HG03457 (cell line): ENCODE measurements around the gene FOXK1.
"Not testable (repeated sequence)": the region's sequence is repeated elsewhere in the genome, so short reads cannot be mapped to it uniquely, and the experiment has no call there.

ENCODE experiments used
- ATAC-seq: cut with Tn5 transposase; IDR thresholded peaks from one replicate; pipeline ENCODE4 v1.9.1; 2021; ENCODE audit warnings: moderate number of reproducible peaks; ENCODE audit not compliant: unreplicated experiment

FOXK1 gene

DNA sequence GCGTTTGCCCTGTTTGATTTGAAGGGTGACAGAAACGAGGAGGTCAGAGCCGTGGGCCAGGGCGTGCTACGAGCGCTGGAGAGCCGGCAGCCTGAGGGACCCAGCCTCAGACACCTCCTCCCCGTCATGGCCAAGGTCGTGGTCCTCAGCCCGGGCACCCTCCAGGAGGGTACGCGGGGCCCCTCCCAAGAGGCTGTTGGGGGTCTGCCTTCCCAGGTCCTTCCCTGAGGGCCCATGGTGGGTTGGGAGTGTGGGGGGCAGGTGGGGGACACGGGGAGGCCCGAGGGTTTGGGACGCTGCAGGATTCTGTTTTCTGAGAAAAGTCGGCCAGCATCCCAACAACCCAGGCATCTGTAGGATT, 101.2 kb downstream of the FOXK1 start:
- no peak for ATAC-seq

- ATAC-seq = no peak
Measured at GRCh38 chr7:4783762-4784351, 101.8 kb downstream of the FOXK1 start.

DNA sequence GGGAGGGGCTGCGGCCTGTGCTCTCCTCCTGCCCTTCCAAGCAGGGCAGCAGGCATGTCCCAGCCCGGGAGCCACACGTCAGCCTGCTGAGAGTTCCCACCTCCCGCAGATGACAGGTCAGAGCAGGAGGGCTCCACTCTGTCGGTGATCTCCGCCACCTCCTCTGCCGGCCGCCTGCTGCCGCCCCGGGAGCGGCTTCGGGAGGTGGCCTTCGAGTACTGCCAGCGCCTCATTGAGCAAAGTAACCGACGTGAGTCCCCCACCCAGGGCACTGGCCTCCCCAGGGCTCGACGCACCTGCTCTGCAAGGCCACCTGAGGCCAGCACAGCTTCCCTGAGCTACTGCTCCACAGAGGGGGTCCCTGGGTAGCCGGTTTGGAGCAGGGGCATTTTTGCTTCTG, 102.7 kb downstream of the FOXK1 start:
- no peak for ATAC-seq

- ATAC-seq = no peak
Measured at GRCh38 chr7:4785371-4785770, 103.3 kb downstream of the FOXK1 start.

- ATAC-seq = no peak
Measured at GRCh38 chr7:4786015-4786414, 103.9 kb downstream of the FOXK1 start.

DNA sequence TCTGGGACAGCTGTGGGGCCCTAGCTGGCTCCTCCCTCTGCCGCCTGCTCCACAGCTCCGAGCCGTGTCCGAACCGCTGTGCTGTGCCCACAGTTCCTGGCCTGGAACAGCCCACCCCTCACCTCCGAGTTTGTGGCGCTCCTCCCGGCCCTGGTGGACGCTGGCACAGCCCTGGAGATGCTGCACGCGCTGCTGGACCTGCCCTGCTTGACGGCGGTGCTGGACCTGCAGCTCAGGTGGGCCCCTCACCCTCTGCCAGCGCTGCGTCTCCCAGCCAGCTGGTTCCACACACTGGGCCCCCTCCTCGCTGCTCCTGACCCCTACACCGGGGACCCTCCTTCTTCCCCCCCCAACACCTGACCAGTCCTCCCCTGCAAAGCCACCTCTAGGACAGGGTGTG, 105.4 kb downstream of the FOXK1 start:
- no peak for ATAC-seq

DNA sequence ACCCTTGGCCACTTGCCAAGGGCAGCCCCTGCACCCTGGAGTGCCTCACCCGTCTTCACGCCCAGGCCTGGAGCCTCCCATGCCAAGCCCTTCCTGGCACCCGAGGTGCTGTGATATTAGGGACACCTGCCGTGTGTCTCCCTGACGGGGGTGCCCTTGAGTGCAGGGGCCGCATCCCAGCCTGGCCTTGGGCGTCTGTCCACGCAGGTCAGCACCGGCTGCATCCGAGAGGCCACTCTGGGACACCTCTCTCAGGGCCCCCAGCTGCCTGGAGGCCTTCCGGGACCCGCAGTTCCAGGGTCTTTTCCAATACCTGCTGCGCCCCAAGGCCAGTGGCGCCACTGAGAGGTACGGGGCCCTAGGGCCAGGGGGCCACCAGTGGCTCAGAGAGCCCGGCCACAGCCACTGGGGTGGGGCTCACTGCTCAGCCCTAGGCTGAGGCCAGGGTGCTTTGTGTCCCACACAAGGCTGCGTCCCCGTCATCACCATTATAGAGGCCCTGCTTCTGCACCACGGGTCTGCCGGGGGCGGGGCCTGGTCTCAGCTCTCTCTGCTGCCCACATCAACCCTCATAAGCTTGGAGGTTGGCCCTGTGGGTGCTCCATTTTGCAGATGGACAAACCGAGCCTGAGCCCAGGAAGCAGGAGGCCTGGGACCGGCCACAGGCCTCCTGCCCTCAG, 106.0 kb downstream of the FOXK1 start:
- no peak for ATAC-seq

- no peak for ATAC-seq
Measured at GRCh38 chr7:4788627-4789189, 106.6 kb downstream of the FOXK1 start.

- no peak for ATAC-seq
Measured at GRCh38 chr7:4789194-4790077, 107.3 kb downstream of the FOXK1 start.

- no peak for ATAC-seq
Measured at GRCh38 chr7:4790078-4790465, 108.0 kb downstream of the FOXK1 start.

- ATAC-seq = no peak
Measured at GRCh38 chr7:4790516-4790991, 108.5 kb downstream of the FOXK1 start.

DNA sequence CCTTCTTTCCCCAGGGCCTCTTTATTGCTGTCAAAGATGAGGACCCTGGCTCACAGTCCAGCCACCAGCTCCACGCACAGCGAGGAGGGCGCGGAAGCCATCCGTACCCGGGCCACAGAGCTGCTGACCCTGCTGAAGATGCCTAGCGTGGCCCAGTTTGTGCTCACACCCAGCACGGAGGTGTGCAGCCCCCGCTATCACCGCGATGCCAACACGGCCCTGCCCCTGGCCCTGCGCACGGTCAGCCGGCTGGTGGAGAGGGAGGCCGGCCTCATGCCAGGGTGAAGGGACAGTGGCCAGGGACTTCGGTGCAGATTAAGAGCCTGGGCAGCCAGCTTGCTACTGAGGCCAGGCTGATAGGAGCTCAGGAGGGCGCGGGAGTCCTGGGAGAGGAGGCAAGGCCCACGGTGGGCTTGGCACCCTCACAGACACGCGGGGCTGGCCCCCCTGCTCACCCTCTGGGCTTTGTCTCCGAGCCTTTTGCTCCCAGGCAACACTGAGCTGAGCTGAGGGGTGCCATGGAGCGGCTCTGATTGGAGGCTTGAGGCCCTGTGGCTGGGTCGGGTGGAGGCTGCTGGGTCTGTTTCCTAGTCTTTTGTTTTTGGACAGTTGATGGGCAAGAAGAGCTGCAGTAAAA, 109.1 kb downstream of the FOXK1 start:
- ATAC-seq = no peak

DNA sequence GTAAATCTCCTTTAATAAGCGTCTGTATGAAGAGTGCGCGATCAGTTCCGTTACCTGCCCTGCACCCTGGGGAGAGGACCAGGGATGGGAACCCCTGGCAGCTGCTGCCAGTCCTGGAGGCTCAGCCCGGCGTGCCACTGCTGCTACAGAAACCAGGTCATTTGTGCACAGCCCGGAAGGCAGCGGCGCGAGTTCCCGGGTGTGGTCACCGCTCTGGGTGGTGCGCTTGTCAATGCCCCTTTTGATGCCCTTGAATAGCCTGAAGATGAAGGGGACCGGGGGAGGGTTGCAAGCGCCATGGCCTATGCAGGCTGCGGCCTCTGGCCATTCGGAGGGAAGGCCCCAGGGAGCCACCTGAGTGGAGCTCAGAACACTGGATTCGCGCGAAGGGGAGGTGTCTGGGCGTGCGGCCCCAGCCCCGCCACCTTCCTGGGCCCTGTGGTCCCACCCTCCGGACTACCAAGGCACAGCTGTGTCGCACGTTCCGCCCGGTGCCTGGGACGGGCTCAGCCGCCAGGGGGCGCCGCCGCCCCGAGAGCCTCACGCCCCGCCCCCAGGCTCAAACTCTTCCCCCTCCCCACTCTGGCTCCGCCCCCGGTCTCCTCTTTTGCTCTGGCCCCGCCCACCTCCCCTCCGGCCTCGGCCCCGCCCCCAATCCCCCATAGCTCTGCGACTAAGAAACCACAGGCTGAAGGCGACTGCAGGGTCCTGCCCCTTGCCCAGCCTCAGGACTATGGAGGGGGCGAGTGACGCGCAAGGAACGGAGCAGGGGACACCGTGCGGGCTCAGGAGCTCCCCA, 109.8 kb downstream of the FOXK1 start:
- no peak for ATAC-seq

DNA sequence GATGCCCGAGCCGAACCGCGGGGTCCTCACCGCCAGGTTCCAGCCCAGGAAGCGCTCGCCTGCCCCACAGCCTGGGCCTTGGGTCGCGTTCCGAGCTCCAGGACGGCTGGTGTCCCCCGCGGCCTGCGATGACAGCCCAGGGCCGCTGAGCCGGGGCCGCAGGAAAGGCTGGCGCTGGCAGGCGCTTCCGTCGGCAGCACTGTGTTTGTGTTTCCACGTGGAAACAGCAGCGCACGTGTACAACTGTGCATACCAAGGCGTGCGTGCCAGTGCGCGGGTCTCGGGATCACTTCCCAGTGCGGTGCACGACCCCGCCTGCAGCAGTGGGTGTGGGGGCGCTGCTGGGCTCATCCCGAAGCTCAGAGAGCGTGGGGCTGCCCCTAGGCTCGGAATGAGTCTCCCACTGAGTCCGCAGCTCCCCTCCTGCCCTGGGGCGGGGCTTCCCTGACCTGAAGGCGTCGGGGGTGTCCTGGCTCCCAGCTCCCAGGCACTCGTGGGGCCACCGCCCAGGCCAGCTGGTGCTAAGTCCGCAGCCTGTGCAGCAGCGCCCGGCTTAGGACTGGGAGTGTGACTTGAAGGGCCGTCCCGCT, 110.5 kb downstream of the FOXK1 start:
- ATAC-seq = no peak

GRCh38 chr7:4793385-4793993, 111.4 kb downstream of the FOXK1 start:
- ATAC-seq = not testable (repeated sequence)

DNA sequence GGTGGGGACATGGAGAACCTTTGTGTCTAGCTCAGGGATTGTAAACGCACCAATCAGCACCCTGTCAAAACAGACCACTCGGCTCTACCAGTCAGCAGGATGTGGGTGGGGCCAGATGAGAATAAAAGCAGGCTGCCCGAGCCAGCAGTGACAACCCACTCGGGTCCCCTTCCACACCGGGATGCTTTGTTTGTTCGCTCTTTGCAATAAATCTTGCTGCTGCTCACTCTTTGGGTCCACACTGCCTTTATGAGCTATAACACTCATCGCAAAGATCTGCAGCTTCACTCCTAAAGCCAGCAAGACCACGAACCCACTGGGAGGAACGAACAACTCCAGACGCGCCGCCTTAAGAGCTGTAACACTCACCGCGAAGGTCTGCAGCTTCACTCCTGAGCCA, 112.1 kb downstream of the FOXK1 start:
- ATAC-seq = not testable (repeated sequence)

DNA sequence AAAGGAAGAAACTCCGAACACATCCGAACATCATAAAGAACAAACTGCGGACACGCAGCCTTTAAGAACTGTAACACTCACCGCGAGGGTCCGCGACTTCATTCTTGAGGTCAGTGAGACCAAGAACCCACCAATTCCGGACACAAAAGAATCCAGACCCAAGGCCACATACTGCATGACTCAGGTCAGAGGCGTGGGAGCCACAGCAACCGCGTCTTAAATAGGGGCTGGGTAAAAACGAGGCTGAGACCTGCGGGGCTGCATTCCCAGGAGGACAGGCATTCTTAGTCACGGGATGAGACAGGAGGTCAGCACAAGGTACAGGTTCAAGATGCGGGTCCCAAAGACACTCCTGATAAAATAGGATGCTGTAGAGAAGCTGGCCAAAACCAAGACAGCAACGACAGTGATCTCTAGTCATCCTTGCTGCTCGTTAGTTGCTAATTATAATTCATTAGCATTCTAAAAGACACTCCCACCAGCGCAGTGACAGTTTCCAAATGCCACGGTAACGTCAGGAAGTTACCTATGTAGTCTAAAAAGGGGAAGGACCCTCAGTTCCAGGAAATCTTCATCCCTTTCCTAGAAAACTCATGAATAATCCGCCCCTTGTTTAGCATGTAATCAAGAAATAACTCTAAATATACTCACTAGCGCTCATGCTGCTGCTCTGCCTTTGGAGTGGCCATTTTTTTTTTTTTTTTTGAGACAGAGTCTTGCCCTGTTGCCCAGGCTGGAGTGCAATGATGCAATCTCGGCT, 112.7 kb downstream of the FOXK1 start:
- ATAC-seq = no peak

DNA sequence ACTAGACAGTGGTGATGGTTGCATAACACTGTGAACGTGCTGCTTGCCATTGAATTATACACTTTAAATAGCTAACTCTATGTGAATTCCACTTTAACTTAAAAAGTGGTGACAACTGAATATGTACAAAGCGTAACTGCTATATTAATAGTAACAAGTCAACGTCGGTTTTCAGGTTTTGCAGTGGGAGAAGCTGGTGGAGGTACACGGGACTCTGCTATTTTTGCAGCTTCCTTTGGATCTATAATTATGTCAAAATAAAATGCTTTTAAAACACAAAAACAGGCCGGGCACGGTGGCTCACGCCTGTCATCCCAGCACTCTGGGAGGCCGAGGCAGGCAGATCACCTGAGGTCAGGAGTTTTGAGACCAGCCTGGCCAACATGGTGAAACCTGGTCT, 114.4 kb downstream of the FOXK1 start:
- ATAC-seq = no peak
